Posterior cingulate gyrus (tissue), 11 donors: ENCODE data around the gene SRRM2.

Experiments used
- DNase-seq, 10 donors: peaks; one replicate each; pipeline versions ENCODE4 v3.0.0 to v3.0.0-alpha.2; 2020 to 2021; ENCODE audit warnings: mixed read lengths in 3 of 10
- intact Hi-C: fragments of 100-400 bp; cut with DNase I; formaldehyde crosslinking; loops from one replicate; pipeline ENCODE4 v1.15.1; 2023

SRRM2 gene

DNA sequence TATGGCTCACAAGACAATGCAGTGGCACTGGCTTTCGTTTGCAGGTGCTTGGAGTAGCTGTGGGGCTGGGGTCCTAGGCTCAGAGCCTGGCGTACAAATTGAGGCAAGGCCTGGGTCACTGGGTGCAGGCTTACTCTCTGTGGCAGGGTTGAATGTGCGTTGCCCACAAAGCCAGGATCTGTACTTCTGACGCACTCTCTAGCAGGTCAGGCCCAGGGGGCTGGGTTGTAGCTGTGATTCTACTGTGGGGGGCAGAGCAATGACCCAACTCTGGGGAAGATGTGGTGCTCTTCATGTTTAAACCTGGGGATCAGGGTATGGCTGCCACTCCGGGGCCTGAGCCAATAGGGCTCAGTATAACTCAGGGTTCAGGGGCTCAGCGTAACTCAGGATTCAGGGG, 58.2 kb downstream of the SRRM2 start:
- no peak for DNase-seq
- intact Hi-C loops: no loop called here

DNA sequence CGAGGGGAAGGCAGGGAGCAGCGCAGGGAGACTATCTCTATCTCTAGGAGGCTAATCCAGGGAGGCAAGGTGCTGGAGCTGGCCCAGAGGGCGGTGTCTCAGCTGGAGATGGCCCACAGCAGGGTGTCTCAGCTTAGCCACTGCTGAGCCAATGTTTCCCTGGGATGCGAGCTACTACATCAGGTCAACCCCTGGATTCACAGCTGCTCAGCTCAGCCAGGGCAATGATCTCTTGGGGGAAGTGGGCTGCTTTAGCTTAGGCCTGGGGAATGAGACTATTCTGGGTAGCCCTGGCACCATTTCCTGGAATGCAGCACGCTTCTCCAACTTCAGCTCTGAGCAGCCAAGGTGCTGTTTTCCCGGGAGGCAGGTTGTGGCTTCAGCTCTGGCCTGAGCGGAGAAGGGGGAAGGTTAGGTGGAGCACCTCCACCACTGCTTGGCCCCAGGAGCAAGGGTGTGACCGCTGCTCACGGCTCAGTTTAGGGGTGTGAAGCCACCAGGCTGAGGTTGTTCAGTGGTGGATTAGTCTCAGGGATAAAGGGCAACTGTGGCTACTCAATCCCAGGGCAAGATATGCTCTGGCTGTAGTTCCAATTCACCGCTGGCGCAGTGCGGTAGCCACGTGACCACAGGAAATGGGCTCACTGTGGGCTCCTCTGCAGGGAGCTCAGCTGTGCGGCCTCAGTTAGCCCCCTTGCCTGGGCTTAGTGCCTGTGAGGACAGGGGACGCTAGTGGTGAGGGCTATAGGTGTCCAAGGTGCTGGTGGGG, 59.4 kb downstream of the SRRM2 start:
- intact Hi-C loops: no loop called here
- peak in 2 of 10 donors; percentile 67 to 73 for DNase-seq

DNA sequence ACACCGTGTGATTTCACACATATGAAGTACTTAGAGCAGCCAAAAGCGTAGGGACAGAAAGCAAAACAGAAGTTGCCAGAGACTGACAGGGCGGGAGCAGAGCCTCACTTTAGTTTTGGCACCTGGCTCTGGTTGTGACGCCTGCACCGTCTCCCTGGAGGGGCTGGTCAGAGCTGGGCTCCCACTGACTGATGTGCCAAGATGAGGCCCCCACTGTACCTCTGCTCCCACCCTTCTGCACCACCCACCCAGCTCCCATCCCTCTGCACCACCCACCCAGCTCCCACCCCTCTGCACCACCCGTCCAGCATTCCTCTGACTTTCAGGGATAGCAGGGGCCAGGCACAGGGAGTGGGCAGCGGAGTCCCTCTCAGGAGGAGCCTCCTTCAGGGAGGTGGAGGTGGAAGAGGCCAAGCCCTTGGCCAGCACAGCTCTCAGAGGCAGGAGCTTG, 61.4 kb downstream of the SRRM2 start:
- peak in 2 of 10 donors; percentile 27 to 88 for DNase-seq
- intact Hi-C loops: no loop called here

DNA sequence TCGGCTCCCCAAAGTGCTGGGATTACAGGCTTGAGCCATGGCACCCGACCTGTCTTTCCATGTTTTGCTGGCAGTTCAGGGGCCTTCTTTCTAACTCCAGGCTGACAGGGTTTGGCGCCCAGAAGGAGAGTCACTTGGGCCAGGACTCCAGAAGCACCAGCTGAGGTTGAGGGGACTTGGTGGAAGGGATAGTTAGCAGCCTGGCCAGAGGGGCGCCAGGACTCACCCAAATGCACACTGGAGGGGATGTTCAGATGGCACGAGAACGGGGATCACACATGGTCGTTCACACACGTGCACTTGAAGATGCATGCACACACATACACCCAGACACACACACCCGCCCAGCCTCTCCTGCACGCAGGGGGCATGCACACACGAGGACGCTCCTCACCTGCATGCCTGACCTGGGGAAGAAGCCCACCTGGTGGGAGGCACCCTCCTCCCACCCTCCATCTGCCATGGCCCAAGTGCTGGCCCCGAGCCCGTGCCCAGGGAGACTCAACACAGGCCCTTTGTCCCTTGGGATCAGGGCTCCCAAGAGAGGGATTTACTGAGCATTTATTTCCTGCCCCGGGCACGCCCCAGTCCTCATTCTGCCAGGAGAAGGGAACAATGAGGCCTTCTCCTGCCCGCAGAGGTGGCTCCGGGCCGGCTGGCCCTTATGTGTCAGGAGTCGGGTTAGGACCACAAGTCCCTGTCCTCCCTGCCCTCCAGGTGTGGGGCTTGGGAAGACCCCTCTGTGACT, 62.3 kb downstream of the SRRM2 start:
- DNase-seq: peak in 1 of 10 donors; percentile 64
- intact Hi-C loops: no loop called here

DNA sequence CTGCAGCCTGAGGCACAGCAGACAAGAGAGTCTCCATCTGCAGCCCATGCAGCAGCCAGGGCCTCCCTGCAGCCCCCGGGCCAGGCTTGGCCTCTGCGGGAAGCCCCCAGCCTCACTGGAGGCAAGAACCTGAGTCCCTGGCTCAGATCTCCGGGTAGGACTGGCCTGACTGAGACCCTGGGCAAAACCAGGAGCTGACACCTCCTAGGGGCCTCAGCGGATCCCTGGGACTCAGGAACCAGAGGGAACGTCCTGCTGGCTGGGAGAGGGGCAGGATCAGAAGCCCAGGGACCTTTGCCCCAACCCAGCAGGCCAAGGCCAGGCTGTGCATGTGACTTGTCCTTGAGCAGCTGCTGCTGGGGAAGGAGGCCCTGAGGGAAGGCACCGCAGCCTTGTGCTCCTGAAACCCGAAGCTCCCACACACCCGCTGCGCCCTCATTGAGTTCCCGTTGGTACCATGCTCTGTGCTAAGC, 62.9 kb downstream of the SRRM2 start:
- intact Hi-C loops: no loop called here
- peak in 2 of 10 donors; percentile 49 to 74 for DNase-seq

DNA sequence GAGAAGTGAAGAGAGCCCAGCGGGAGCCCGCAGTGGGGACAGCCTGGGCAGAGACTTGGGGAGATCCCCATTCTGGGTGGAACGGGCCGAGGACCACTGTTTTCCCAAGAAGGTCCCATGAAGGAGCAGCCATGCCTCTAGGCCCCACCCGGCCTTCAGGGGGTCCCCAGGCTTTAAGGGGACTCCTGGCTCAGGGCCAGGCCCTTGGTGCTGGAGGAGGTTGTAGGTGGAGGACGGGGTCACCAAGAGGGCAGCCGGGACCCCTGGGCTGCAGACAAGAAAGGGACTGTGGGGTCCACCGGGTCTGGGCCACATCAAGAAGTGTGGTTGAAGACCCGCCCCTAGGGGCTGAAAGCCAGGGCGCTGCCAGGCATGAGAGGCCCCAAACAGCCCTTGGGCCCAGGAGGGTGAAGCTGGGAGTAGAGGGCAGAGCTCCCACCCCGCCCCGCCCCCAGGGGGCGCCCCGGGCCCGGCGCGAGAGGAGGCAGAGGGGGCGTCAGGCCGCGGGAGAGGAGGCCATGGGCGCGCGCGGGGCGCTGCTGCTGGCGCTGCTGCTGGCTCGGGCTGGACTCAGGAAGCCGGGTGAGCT, 64.4 kb downstream of the SRRM2 start, which contains the start of gene PRSS21:
Gene PRSS21, plus strand, starts transcription at position 487 of the 589 bp plus-strand sequence. Its CDS starts 32 bp downstream, at position 519.
- DNase-seq: peak in 2 of 10 donors; percentile 73 to 76

DNA sequence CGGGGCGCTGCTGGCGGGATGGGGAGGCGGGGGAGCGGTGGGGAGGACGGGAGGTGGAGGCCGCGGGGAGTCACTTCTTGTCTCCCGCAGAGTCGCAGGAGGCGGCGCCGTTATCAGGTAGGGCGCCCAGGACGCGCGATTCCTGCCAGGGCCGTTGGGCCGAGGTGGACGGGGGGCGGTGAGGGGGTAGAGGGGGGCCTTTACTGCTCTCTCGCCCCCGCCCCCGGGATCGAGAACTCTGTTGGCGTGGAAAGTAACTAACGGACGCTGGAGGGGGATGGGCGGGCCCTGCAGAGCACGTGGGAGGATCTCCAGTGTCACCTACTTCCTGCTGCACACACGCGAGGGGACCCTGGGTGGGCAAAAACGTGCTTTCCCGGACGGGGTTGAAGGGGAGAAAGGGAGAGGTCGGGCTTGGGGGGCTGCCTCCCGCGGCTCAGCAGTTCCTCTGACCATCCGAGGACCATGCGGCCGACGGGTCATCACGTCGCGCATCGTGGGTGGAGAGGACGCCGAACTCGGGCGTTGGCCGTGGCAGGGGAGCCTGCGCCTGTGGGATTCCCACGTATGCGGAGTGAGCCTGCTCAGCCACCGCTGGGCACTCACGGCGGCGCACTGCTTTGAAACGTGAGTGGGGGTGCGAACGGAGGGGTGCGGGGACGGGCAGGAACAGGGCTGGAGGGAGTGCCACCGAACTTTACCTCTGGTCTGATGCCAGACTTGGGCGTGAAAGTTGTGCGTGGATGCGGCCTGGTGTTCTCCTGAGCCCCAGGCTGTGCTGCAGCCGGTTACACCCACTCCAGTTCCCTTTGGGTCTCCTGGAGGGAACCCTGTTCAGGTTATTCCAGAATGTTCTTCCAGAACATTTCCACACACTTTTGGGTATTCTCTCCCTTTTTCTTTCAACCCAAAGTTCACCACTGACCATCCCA, 65.2 kb downstream of the SRRM2 start:
- intact Hi-C loops: no loop called here
- DNase-seq: peak in 2 of 10 donors; percentile 74 to 82

More for the DNA sequence above, 64.4 kb downstream of the SRRM2 start, which contains the start of gene PRSS21:
- intact Hi-C loops: no loop called here

DNA sequence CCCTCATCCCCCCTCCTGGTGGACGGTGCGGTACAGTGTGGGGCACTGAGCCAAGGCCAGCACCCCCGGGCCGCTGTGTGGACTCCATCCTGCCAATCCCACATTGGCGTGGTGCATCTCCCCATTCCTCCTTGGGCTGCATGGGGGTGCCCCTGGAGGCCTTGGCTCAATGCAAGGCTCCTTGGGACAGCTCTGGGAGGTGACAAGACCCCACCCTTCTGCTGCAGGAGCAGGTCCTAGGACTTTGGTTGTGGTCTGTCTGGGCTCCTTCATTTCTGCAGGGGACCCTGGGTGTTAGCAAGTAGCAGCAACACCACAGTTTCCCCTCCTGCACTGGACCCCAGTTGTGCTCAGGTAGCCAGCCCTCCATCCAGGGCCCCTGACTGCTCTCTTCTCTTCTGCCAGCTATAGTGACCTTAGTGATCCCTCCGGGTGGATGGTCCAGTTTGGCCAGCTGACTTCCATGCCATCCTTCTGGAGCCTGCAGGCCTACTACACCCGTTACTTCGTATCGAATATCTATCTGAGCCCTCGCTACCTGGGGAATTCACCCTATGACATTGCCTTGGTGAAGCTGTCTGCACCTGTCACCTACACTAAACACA, 65.9 kb downstream of the SRRM2 start:
- intact Hi-C loops: no loop called here
- peak in 2 of 10 donors; percentile 44 to 66 for DNase-seq

DNA sequence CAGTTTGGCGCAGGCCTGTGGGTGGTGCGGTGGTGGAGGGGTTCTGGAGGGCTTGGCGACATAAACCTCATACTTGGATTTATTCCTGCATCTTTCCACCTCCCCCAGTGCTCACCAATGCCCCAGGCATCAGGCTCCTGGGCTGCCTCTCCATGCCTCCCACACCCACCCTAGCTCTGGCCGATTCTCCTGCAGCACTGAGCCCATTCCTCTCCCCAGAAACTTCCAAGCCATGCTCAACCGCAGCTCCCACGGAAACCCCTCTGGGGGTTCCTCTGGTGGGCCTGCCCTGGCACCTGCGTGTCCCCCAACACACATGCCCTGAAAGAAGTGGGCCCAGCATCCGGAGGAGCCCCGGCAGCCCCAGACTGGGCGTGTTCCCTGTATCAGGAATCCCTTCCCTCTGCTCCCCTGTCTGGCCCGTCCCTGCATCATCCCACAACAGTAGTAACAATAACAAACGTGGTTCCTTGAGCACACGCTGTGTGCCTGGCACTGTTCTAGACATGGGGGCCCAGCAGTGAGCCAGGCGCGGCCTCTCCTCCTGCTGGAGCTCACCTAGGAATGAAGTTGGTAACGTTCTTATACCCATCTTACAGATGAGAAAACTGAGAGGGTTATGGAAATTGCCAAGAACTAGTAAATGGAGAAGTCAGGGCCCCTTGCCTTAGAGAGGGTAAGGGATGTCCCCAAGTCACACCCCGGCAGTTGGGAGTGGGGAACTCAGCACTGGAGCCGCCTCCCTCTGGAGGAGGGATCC, 66.9 kb downstream of the SRRM2 start:
- intact Hi-C loops: no loop called here
- DNase-seq: peak in 3 of 10 donors; percentile 23 to 52 (median 43)

DNA sequence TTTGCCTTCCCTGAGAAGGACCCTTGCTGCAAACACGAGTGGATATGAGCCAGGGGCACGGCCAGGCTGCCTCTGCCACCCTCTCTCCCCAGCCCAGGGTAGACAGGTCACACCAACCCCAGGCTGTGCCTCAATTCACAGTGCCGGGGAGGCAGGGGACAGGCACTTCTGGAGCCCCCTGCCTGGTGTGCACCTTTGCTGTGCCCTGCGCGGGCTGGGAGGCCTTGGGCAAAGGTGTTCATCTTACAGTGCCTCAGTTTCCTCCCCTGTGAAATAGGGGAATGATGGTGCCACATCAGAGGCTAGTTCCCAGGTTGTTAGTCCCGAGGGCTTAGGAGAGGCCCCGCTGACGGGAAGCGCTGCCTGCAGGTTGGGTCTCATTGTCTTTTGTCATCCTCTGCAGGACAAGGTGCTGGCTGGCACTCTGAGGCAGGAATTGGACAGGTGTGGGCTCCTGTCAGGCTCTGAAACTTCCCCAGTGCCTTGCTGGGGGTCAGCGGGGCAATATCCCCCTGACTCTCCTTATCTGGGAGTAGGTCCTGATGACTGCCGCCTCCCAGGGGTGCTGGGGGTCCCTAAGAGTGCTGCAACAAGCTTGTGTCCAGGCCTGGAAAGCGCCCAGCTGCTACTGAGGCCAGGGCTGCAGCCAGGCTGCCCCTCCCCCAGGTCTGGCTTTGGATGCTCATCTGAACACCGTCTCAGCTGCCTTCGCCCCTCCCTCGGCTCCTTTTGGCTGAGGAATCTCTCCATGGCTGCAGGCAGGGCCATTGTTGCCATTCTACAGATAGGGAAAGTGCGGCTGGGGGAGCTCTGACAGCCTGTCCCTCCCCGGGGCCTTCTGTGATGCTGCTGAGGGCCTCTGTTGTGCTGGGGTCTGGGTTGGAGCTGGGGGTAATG, 67.7 kb downstream of the SRRM2 start:
- intact Hi-C loops: no loop called here
- DNase-seq: peak in 4 of 10 donors; percentile 4 to 53 (median 46)
